Measurements from ENCODE around the gene SLC2A1.

SLC2A1 gene

DNA sequence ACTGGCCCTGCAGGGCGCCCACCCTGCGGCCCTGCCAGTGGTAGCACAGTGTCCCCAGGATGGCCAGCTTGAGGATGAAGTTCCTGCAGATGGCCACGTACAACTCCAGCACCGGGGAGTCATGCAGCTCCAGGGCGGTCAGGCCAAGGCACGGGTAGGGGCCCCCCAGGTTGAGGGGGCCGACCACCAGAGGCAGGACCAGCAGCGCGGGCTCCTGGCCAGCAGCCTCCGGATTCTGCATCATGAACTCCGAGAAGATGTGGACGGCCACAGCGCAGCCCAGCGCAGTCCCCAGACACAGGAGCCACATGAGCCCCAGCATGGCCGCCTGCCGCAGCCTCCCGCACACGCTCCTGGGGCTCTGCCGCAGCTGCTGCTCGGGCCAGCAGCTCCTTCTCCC is 71.3 kb downstream of the SLC2A1 start:
- ATAC-seq (no peak), DNase-seq (ENCODE audit: low spot score in 2 of 2) (no peak)
- no peak overlapping the region for H3K4me3 Mint-ChIP-seq
- no peaks in the 10 kb centered on the region for H3K36me3 Mint-ChIP-seq
- no peak overlapping the region for H3K27ac Mint-ChIP-seq
- no peaks in the 10 kb centered on the region for H3K9me3 Mint-ChIP-seq
- no peaks in the 10 kb centered on the region for H3K4me1 Mint-ChIP-seq

DNA sequence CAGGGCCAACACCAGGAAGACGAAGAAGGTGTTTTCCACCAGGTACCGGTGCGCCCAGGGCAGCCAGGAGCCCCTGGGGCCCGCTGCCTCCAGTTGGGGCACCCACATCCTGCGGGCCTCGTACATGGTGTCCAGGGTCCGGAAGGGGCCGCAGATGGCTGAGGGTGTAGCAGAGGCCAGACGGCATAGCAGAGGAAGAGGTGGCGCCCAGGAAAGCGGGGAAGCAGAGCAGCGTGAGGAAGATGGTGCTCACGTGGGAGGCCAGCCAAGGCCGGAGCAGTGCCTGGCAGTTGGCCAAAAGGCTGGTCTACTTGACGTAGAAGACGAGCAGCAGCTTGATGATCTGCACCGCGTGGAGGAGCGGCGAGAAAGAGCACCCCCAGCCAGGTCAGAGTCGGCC is 71.9 kb downstream of the SLC2A1 start:
- no peak for ATAC-seq
- DNase-seq (ENCODE audit: low spot score in 2 of 2), result no peak
- H3K36me3 Mint-ChIP-seq, result no peaks in the 10 kb centered on the region
- no peaks in the 10 kb centered on the region for H3K9me3 Mint-ChIP-seq
- H3K4me3 Mint-ChIP-seq, result no peak overlapping the region
- H3K4me1 Mint-ChIP-seq, result no peaks in the 10 kb centered on the region
- H3K27ac Mint-ChIP-seq, result no peak overlapping the region

DNA sequence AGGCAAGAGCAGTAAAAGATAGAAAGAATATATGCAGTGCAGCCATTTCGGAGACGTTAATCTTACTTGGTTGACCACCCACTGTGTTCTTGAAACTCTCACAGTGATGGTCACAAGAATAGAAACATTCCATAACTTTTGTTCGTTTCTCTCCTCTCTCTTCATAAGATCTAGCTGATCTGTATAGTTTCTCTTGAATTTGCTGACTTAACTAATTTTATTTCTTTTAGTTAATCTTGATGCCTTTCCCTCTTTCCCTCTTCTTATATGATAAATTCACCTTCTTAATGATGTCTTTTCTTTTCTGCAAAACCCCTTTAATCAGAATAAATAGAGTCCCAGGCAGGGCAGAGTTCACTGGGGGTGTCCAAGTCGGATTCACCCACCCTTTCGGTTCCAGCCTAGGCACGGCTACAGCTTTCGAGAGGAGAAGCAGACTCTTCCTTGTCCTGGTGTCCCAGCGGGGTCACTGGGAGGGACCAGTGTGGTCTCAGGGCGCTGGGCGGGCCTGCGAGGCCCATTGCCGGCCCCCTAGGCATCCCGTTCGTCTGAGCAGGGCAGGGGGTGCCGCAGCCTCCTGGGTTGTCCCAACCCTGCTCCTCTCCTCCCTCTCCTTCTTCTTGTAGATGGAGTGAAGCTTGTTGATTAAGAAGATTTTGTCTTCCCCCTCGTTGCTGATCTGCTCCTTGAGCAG is 72.5 kb downstream of the SLC2A1 start:
- Mint-ChIP-seq H3K36me3 (no peaks in the 10 kb centered on the region), H3K27ac (no peak overlapping the region), H3K4me3 (no peak overlapping the region), H3K4me1 (no peaks in the 10 kb centered on the region), H3K9me3 (no peaks in the 10 kb centered on the region)
- no peak for DNase-seq (ENCODE audit: low spot score in 2 of 2)
- ATAC-seq, result no peak

DNA sequence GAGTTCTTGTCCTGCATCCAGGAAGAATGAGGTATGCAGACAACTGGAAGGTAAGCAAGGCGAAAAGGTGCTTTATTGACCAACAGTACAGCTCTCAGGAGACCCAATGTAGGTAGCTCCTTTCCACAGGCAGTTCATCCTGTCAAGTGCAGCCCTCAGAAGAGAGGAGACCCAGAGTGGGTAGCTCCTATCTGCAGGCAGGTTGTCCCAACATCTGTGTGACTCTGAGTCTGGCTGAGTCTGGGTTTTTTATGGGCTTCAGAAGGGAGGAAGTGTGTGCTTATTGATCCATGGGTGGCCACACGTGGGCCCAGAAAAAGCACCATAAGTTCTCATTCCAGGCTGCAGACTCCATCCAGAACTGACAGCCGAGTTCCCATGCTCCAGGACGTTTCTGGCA is 78.3 kb downstream of the SLC2A1 start:
- Mint-ChIP-seq H3K9me3 (no peaks in the 10 kb centered on the region), H3K4me1 (no peaks in the 10 kb centered on the region), H3K4me3 (no peak overlapping the region), H3K27ac (no peak overlapping the region), H3K36me3 (no peaks in the 10 kb centered on the region)
- ATAC-seq, result no peak
- DNase-seq (ENCODE audit: low spot score in 2 of 2), result no peak

DNA sequence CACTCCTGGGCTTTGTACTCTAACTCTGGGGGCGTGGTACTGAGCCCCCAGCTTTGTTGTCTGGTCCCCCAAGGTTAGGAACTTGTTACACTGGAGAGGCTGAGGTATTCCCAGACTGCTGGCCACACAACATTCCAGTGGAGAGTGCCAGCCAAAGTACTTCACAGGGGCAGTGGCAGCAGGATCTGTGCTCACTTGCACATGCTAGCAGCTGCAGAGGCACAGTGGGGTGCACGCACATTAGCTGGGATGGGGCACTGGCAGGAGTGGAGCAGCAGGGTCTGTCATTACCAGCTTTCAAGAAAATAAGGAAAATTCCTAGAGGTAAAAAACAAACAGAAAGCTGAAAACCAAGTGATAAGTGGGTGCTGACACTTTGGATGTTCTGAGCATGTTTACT is 81.3 kb downstream of the SLC2A1 start:
- H3K27ac Mint-ChIP-seq, result no peak overlapping the region
- no peaks in the 10 kb centered on the region for H3K36me3 Mint-ChIP-seq
- DNase-seq (ENCODE audit: low spot score in 2 of 2) (no peak), ATAC-seq (no peak)
- H3K9me3 Mint-ChIP-seq, result peaks cover 7% of the 10 kb centered on the region
- H3K4me3 Mint-ChIP-seq, result no peak overlapping the region
- H3K4me1 Mint-ChIP-seq, result no peaks in the 10 kb centered on the region

DNA sequence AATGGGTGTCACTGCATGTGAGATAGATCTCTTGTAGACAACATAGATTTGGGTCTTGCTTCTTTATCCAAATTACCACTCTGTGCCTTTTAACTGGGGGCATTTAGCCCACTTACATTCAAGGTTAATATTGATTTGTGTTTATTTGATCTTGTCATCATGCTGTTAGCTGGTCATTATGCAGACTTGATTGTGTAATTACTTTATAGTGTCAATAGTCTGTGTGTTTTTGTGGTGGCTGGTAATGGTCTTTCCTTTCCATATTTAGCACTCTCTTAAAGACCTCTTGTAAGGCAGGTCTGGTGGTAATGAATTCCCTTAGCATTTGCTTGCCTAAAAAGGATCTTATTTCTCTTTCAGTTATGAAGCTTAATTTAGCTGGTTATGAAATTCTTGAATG is 82.7 kb downstream of the SLC2A1 start:
- ATAC-seq, result no peak
- Mint-ChIP-seq H3K4me1 (no peaks in the 10 kb centered on the region), H3K27ac (no peak overlapping the region), H3K36me3 (no peaks in the 10 kb centered on the region), H3K9me3 (peaks cover 7% of the 10 kb centered on the region), H3K4me3 (no peak overlapping the region)
- DNase-seq (ENCODE audit: low spot score in 2 of 2), result no peak

Measured in stimulated activated effector memory CD8-positive, alpha-beta T cell treated with anti-CD3 and anti-CD28 coated beads, Interleukin-12 subunit alpha, Interleukin-12 subunit beta, amount 100 ng/mL, for 72 hours (primary cell).